ENCODE measurements around the gene GPD2. TPM values are rescaled to one million over a fixed set of nuclear protein-coding genes. Genes with fewer than 3 reads are reported as not detected.

Gene GPD2
- total RNA-seq, 1 experiment from 2014 or later, result 32.2 TPM

GRCh38 chr2:156625360-156626170 is 189.4 kb downstream of the GPD2 start (continued):
- TF ChIP-seq ATF6 (CRISPR knock-in tag; IDR thresholded peaks at IDR 0.05) (no peak), ZNF671 (CRISPR knock-in tag; IDR thresholded peaks at IDR 0.05) (no peak), STAT6 (CRISPR knock-in tag; conservative IDR thresholded peaks at IDR 0.05; ENCODE audit: low read depth) (no peak), ZNF219 (CRISPR knock-in tag; IDR thresholded peaks at IDR 0.05; ENCODE audit: borderline replicate concordance) (no peak), NR2C2 (CRISPR knock-in tag; IDR thresholded peaks at IDR 0.05) (no peak), CREM (CRISPR knock-in tag; IDR thresholded peaks at IDR 0.05) (no peak), RELA (CRISPR knock-in tag; IDR thresholded peaks at IDR 0.05; ENCODE audit: borderline replicate concordance) (no peak), PREB (CRISPR knock-in tag; IDR thresholded peaks at IDR 0.05; ENCODE audit: borderline replicate concordance) (no peak), ZNF512 (CRISPR knock-in tag; IDR thresholded peaks at IDR 0.05; ENCODE audit: borderline replicate concordance) (no peak)

- Mint-ChIP-seq H3K9me3 (peaks cover 16% of the 10 kb centered on the region), H3K4me3 (no peak overlapping the region), H3K27me3 (ENCODE audit: low read depth) (peaks cover 59% of the 10 kb centered on the region), H3K27ac (no peak overlapping the region), H3K4me1 (peaks cover 51% of the 10 kb centered on the region), H3K36me3 (peaks cover 9% of the 10 kb centered on the region)
- DNase-seq (ENCODE audit: low spot score) (no peak), ATAC-seq (no peak)
- CTCF ChIA-PET, result no interaction called here
- POLR2A ChIA-PET, result no interaction called here
- no peak for TF ChIP-seq RORB (CRISPR knock-in tag; IDR thresholded peaks at IDR 0.05)
- TF ChIP-seq ZNF317 (CRISPR knock-in tag; IDR thresholded peaks at IDR 0.05; ENCODE audit: borderline replicate concordance, low read depth), result no peak
- no peak for TF ChIP-seq ZMAT4 (CRISPR knock-in tag; IDR thresholded peaks at IDR 0.05)
- TF ChIP-seq MAX (CRISPR knock-in tag; IDR thresholded peaks at IDR 0.05), result no peak
- TF ChIP-seq NR2C2 (CRISPR knock-in tag; IDR thresholded peaks at IDR 0.05), result no peak
- TF ChIP-seq CTCF (IDR thresholded peaks at IDR 0.05), result no peak
- no peak for TF ChIP-seq USF1 (CRISPR knock-in tag; IDR thresholded peaks at IDR 0.05)
- no peak for TF ChIP-seq ATF6 (CRISPR knock-in tag; IDR thresholded peaks at IDR 0.05)
- no peak for TF ChIP-seq CDX4 (CRISPR knock-in tag; IDR thresholded peaks at IDR 0.05; ENCODE audit: borderline replicate concordance)
- no peak for TF ChIP-seq NR3C1 (CRISPR knock-in tag; conservative IDR thresholded peaks at IDR 0.05; ENCODE audit: low read depth)
- no peak for TF ChIP-seq TEAD4 (CRISPR knock-in tag; IDR thresholded peaks at IDR 0.05)
These were observed 190.8 kb downstream of the GPD2 start for GRCh38 chr2:156626931-156627330.
